Fibroblast of skin of scalp (primary cell): ENCODE results near the gene ZNF423.
A peak's percentile ranks its signal among the peaks of the same experiment; 100 is the strongest.

Source experiments
- DNase-seq: peaks from one replicate; pipeline ENCODE4 v3.0.0-alpha.2; 2013

The ZNF423 gene

DNA sequence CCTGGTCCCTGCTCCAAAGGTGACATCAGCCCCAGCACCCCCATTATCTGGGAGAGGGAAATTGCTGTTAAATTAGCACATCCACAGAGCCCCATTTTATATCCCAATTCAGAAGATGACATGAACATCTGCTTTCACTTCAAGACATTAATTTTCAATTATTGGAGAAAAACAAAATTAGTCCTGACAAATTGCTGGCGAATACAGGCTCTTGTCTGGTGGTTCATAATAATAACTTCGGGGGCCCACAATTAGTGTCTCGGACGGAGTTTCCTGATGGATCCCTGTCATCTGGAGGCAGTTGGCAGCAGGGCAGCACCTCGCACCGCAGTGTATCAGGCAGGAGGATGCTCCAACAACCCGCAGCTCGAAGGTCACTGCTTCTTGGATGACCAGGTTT lies 7.4 kb downstream of the ZNF423 start:
- no peak for DNase-seq

DNA sequence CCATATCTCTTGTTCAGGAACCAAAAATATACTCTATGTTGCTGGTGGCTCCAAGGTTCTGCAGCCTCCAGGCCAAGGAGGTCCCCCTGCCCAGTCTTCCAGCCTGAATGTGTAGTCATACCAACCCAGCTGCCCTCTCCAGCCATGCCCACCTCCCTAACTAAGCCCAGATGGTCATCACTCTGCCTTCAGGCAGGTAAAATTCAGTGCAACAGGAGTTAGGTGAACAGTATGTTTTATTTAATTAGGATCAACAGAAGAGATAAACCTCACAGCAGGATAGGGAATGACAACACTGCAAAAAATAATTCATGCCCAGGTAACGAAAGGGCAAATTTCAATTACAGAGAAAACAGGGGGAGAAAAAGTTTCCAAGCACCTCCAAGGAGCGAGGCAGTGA lies 9.1 kb downstream of the ZNF423 start:
- no peak for DNase-seq

DNA sequence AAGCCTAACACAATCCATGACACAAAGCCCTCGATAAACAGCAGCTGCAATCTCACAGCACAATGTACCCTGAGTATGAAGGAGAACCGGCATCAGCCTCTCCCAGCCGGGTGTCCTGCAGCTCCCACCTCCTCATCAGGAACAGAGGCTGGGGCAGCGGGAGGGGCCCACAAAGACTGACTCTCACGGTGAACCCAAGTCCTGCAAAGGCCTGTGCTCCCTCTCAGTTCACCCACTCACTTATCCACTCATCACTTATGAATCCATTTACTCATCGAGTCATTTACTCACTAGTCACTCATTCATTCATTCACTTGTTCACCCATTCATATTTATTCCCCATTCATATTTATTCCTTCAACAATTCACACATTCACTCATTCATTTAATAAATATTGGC lies 11.6 kb downstream of the ZNF423 start:
- no peak for DNase-seq

DNA sequence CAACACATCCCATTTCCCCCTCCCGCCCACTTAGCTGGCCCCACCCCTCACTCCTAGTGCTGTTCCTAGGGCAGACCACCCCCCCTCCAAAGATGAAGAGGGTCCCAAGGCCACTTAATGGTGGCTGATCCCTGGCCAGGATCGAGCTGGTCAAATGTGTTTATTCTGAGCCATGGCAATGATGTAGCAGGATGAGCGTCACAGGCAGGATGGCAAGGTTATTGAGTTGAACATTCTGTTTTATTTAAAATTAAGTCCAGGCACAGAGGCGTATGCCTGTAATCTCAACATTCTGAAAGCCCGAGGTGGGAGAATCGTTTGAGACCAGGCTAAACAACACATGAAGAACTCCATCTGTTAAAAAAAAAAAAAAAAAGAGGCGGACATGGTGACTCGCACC lies 12.2 kb downstream of the ZNF423 start:
- DNase-seq, result no peak

DNA sequence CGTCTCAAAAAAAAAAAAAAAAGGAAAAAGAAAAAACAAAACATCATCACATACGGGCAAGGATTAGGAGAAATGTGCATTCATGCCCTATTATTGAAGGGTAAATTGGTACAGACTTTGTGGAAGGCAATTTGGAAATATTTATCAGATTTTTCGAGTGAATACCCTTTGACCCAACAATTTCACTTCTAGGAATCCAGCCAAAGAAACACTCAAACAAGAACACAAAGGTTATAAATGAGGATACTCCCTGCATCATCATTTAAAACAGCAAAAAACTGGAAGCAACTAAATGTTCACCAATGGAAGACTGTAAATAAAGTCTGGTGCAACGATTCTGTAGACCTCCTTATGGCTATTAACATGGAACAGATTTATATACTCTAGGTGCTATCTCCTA lies 12.9 kb downstream of the ZNF423 start:
- DNase-seq, result no peak

DNA sequence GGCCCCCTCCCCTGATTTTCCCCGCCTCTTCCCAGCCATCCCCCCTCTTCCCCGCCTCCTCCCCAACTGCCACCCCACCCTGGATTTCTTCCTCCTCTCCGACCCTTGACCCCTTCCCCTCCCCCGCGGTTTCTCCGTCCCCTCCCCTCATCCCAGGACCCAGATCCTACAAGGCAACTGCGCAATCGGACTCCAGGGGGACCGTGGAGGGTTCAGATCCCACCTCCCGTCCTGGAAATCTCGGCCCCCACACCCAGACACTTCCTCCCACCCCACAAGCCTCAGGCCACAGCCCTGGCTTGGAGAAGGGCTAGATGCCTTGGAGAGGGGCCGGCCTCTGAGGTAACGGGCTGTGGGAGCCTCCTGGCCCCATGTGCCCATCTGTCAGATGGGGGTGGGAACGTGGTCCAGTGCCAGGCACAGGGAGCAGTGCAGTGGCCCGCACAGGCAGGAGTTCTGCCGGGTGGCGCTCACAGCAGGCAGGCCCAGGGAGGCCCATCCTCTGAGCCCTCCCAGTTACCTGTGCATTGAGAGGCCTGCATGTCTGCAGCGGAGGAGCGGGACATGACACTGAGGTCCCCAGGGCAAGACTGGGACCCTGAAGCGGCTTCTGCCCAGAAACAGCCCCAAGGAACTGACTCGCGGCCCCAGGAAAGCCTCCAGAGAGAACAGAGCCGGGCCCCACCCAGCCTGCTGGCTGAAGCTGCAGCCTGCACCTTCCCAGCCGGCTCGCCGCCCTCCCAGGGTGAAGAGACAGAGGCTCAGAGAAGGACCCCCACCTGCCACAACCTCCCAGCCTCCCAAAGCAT lies 16.7 kb downstream of the ZNF423 start:
- no peak for DNase-seq

DNA sequence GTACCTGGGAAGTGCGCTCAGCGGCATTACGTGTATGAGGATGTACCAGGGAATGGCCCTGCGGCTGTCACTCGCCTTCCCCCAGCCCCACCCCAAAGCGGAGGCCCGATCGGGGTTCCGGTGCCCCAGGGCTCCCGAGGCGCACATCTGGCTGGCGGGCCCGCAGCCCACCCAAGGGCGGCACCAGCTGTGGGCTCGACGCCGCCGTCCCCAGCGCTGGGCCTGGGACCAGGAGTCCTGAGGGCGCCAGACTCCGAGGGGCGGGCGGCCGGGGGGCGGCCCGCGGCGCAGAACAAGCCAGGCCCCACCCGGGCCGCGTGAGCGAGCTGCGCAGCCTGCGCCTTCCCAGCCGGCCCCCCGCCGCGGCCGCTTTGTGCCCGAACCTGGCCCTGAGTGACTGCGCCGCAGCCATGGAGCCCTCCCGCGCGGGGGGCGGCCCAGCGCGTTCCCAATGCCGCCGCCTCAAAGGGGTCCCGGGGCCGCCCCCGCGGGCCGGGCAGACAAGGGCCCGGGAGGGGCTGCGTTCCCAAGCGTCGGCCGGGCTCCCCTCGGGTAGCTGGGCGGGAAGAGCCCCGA lies 17.4 kb downstream of the ZNF423 start:
- no peak for DNase-seq

DNA sequence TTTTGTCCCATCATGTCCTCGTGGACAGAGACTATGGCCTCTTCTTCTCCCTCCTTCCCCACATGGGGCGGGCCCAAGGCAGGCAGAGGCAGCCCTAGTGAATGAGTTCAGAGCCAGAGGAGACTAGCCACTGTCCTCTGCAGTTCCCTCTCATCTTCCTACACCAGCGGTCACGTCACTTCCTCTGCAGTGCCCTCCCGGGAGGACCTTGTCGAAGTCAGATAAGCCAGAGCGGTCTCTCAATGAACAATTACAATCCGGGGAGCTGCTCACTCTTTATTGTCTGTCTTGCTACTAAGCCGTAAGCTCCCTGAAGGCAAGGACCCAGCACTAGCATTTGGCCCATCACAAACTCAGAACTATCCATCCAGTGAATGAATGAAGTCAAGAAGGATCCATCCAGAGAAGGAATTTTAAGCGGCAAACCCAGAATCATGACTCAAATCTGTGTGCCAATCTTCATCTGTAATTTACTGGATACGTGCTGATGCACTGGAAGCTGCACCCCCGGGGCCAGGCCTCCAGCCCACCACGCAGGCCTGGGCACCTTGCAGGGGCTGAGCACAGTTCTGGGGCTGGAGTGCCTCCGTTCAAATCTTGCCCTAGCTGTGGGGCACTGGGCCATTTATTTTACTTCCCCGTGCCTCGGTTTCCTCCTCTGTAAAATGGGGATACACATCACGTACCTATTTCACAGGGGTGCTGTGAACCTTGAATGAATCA lies 18.1 kb downstream of the ZNF423 start:
- DNase-seq, result no peak

DNA sequence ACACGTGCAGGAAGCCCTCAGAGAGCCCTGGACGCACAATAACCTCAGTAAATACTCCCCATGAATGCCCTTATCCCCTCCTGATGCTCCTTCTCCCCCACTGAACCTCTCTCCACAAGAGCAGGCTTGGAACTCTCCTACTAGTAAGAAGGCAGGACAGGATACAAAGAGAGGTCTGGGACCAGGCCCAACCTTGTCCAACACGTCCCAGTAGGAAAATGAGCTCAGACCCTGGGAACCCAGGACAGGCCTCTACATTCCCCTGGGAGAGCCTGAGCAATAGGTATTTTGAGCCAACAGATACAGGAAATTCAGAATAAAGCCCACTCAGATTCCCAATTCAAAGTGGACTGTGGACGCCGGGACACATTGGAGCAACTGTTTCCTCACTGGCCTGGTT lies 19.2 kb downstream of the ZNF423 start:
- no peak for DNase-seq

DNA sequence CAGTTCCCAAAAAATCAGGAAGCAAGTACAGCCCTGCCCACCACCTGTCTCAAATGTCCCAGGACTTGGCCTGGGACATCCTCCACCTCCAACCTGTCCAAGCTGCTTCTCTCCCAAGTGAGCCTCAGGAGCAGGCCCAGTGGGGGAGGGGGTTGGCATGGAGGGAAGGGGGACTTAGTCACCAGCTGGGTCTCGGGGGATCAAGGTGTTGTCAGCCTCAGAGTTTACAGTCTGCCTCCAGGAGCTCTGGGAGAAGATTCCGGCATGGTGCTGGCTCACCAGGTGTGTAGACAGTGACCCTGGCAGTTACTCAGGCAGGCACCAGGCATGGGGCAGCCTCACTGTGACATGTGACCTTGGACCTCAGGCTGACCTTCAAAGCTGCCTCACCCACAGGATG lies 19.7 kb downstream of the ZNF423 start:
- no peak for DNase-seq

DNA sequence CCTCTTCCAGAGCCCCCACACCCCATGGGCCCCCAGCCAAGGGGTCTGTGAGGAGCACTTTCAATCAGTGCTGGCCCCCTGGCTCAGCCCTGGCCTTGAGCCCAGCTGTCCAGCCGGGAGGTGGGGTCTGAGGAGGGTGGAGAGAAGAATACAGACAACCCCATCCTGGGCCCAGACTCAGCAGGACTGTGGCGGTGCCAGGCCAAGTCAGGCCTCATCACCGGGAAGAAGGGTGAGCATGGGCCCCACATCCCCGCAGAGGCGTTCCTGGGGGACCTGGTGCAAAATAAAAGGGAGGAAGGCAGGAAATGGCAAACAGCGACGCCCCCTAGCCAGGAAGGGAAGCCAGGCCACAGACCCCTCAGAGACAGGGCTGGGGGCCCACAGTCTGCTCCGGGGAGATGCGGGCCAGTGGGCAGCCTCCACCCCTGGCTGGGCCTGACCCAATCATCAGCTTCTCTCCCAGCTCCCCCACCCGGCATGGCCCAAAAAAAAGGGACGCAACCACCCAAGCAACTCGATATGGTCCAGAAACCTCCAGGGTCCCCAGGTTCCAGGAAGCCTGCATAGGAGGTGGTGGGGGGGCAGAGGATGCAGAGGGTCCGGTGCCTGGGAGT lies 20.6 kb downstream of the ZNF423 start:
- DNase-seq, result peak; percentile 40

DNA sequence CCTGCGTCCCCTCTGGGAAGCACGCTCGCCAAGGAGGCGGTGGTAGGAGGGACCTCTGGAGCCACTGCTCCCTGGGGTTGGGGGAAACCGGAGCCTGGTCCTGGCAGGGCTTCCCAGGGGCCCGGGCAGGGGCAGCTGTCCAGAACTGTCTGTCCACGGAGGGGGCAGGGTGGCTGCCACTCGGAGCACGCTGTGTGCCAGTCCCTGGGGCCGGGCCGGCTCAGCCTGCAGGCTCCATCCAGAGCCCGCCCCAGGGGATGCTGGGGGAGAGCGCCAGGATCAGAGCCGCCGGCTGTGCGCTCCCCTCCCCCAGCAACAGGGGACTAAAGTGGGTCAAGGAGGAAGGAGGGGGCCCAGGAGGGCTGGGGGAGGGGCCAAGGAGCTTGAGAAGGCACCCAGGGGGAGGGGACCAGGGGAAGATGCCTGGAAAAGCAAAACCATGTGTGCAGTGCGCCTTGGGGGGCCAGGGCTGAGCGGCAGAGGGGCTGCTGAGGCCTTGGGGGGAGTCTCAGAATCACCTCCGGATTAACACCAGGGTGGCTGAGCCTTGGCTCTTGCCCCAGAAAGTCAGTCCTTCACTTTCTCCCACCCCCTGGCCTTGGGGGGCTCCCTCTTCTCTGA lies 21.3 kb downstream of the ZNF423 start:
- peak; percentile 90 for DNase-seq

DNA sequence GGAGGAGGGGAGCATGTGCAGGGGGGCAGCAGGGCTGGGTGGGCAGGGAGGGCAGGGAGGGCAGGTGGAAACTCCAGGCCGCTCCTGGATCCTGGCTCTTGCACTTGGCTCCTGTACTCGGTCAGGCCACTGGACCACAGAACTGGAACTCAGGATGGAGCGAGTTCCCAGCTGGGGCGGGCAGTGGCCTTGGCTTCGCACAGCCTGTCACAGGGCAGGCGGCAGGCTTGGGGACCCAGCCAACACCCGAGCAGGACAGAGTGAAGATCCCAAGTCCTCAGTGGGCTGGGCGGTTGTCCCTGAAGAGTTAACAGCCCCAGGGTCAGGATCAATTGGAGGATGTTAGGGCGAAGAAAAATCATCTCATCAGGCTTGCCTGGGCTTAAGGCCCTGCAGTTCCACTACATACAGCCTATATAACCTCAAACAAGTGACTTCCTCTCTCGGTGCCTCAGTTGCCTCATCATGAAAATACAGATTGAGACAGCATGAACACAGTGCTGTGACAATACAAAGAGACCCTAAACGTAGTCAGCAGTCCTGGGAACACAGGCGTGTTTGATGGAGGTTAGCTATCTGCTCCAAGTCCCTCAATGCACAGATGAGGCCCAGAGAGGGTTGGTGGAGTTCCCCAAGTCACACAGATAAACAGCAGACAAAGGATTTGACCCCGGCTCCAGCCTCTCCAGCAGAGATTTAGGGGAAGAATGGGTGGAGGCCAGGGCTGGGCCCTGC lies 21.9 kb downstream of the ZNF423 start:
- no peak for DNase-seq

DNA sequence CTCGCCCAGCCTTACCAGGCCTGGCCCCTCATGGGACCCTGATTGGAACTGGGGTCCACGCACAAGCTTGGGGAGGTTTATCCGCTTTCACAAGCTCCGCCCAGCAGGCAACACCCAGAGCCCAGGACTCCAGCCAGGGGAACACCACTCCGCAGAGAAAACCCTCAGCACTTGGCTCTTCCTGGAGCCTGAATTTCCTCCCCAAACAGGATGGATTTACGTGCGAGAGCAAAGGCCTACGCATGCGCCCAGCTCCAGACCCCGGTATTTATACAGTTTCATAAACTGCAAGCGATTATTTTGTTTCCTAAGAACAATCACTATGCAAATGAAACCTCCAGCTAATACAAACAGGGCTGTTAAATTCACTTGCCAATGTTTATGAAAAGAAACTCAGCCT lies 22.8 kb downstream of the ZNF423 start:
- DNase-seq, result no peak

DNA sequence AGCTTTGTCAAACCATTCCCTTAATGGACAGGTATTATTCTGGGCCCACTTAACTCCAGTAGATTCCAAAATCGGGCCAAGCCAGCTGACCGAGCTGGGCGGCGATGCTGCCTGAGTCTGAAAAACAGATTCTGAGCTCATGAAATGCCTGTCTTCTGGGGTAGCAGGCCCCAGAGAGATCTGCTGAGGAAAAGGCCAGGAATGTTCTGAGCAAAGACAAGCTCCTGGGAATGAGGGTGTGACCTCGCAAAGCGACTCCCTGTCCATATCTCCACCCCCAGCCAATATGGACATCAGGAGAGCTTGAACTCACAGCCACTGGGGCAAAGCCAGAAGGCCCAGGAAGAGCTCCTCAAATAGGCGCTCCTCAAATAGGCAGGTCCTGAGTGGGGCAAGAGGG lies 23.7 kb downstream of the ZNF423 start:
- DNase-seq, result peak; percentile 45

DNA sequence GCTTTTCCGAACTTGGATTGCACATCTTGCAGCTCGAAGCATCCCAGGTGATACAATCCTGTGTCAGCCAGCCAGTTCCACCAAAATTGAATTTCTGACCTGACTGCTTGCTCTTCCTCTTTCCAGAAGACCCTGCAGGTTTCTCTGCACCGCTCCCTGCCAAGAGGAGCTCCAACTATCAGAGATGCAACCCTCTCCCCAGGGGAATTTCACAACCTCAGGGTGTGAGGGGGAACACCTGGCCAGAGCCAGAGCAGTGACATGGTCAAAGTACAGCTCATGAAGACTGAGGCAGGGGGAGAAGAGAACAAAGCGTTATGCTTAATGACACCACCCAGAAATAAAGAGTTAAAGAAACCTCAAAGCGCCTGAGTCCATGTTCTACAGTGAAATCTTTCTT lies 25.0 kb downstream of the ZNF423 start:
- DNase-seq, result no peak

DNA sequence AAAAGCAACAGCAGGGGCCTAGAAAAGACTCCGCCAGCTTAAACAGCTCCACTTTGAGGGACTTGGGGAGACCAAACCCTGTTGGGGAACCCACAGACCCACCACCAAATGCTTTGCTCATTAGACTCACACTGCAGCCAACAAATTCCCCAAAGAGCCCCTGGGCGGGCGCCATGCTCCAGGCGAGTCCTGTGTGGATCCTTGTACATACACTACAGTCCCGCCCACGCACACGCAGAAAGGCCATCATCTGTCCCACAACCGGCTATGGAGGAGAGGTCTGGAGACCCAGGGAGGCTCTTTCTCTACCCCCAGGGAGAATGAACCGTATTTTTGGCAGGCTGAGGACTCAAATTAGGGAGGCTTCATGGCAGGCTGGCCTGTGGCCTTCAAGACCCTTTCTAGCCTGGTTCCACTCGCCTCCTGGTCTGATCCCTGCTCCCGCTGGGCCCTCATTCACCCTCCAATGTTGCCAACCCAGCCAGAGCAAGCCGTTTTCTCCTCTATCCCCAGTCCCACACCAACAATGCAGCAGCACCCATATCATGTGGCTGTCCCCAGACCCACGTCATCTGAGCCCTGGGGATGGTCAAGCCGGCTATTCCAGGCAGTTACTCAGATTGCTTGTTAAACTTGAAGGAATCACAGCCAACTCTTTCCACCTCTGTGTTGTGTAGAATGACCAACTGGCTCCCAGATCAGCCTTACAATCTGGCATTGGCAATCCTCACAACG lies 27.2 kb downstream of the ZNF423 start:
- DNase-seq, result no peak

DNA sequence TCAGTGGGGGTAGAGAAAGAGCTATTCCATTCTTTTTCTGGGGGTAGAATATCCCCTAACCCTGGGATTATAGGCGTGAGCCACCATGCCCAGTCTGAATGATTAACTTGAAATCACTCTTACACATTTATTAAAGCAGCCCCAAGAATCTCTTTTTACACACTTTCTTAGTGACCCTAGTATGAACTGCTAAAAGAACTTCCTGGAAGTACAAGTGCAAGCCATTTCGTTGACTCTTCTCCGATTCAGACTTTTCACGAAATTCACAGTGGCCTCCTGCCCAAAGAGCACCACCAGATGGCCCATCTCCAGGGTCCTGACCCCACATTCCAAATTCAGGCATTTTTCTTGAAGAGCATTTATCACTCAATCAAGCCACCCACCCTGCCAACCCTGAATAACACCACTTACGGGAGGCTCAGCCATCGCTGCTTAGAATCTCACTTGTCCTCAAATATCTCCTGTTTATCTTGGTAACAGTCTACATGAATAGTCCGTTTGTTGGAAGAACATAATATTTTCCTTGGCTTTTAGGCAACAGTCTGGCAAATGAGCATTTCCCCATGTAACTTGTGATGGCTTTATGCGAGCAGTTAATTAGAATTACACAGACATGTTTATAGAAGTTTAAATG lies 28.0 kb downstream of the ZNF423 start:
- no peak for DNase-seq

DNA sequence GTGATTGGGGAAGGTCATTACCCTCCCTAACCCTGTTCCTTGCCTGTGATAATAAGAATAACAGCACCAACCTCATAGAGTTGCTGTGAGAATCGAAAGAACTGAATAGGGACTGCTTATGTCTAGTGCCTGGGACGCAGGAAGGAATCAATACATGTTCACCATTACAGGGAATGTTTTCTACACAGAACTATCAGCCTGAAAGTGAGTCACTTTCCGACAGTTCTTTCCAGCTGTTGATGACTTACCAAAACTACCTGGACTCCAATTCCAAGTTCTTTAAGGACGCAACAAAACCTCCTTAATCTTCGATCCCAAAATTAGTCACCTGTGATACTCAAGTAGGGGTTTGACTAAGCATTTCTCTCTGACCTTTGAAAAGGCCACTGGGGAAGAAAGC lies 29.4 kb downstream of the ZNF423 start:
- DNase-seq, result no peak

DNA sequence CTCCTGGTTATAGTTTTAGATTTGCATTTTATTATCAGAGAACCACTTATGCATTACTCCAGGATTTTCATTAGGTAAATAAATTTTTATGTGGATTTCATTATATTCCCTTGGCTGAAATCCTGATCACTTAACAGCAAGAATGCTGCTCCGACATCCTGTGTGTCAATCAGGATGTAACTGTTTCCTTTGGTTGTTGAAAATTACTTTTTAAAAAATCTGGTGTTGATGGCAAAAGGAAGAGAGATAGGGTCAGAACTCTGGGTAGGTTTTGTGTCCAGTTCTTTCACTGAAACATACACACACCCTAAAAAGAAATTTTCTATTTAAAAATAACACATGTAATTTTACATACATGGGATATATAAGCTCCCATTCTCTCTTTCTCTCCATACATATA lies 30.9 kb downstream of the ZNF423 start:
- DNase-seq, result no peak

DNA sequence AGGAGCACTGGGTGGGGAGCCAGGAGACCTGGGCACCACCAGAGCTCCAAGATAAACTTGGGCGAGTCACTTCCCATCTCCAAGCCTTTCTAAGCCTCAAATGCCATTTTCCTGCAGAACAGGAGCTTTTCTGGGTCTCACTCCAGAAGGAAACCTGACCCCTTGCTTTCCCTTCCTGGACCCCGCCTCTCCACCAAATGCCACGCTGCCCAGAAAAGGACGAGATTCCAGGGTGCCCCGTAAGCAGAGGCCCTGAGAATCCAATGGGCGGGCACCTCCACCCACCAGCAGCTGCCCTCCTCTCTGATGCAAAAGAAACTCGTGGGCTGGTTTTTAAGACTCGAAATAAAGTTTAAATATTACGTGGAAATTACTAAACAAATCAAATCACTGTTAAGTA lies 31.3 kb downstream of the ZNF423 start:
- no peak for DNase-seq
